PC-3 (cell line): ENCODE measurements around the gene AXIN2. TPM values are rescaled to one million over a fixed set of nuclear protein-coding genes. Genes with fewer than 3 reads are reported as not detected.

Experiments used
- ATAC-seq: fragments of 200-7000 bp; cut with Tn5 transposase; 2 replicates; pipeline ENCODE4 v1.9.1; 2020; ENCODE audit warnings: mild to moderate bottlenecking, moderate library complexity
- BruUV-seq: library from RNA; stranded (reverse); fragments of 400-500 nt; replicated peaks from 2 replicates; lab custom pipeline; 2021; lab: Mats Ljungman, UMichigan
- CTCF ChIA-PET: fragments of 300-600 bp; sonication (Branson Sonifier 250); formaldehyde crosslinking; loops from one replicate; lab custom pipeline; 2022; ENCODE audit warnings: antibody characterized with exemption; lab: Charles Lee
- POLR2A ChIA-PET: fragments of 300-600 bp; sonication (Branson Sonifier 250); formaldehyde crosslinking; loops from one replicate; lab custom pipeline; 2022; ENCODE audit warnings: antibody characterized with exemption; ENCODE audit not compliant: unreplicated experiment; lab: Charles Lee
- DNase-seq: peaks from one replicate; pipeline ENCODE4 v3.0.0-alpha.2; 2015
- H2AFZ ChIP-seq: fragments of 300-600 bp; sonication (generic); 2 replicates; pipeline ENCODE4 v1.6.0; 2016; ENCODE audit warnings: antibody characterized with exemption, low read length
- H3F3A ChIP-seq: fragments of 300-600 bp; sonication (generic); one replicate; pipeline ENCODE4 v1.6.0; 2017; ENCODE audit warnings: antibody characterized with exemption, low read length, control low read depth, mild to moderate bottlenecking; ENCODE audit not compliant: unreplicated experiment
- H3K27ac ChIP-seq: fragments of 300-600 bp; sonication (generic); 2 replicates; pipeline ENCODE4 v1.5.1; 2016; ENCODE audit warnings: mild to moderate bottlenecking, low read length
- H3K27me3 ChIP-seq: fragments of 300-600 bp; sonication (generic); 2 replicates; pipeline ENCODE4 v1.6.1; 2016; ENCODE audit warnings: low read length, mixed read lengths
- H3K36me3 ChIP-seq: fragments of 300-600 bp; sonication (generic); 2 replicates; pipeline ENCODE4 v1.6.1; 2016; ENCODE audit warnings: low read depth, mixed run types, low read length, mixed read lengths
- H3K4me1 ChIP-seq: fragments of 300-600 bp; sonication (generic); 2 replicates; pipeline ENCODE4 v1.5.1; 2016; ENCODE audit warnings: low read length; ENCODE audit not compliant: insufficient read depth
- H3K4me2 ChIP-seq: fragments of 300-600 bp; sonication (generic); 2 replicates; pipeline ENCODE4 v1.6.0; 2016; ENCODE audit warnings: low read length
- H3K4me3 ChIP-seq: fragments of 300-600 bp; sonication (generic); 2 replicates; pipeline ENCODE4 v1.5.1; 2016; ENCODE audit warnings: mild to moderate bottlenecking, low read length, mixed read lengths
- H3K79me2 ChIP-seq: fragments of 300-600 bp; sonication (generic); 2 replicates; pipeline ENCODE4 v1.6.1; 2017; ENCODE audit warnings: low read length, mixed read lengths
- H3K9ac ChIP-seq: fragments of 300-600 bp; sonication (generic); 2 replicates; pipeline ENCODE4 v1.6.0; 2016; ENCODE audit warnings: mild to moderate bottlenecking, low read length
- H3K9me2 ChIP-seq: fragments of 300-600 bp; sonication (generic); replicated peaks from 2 replicates; pipeline ENCODE4 v1.6.1; 2016; ENCODE audit warnings: mixed run types, low read length, mixed read lengths
- H3K9me3 ChIP-seq: fragments of 300-600 bp; sonication (generic); 2 replicates; pipeline ENCODE4 v1.6.1; 2016; ENCODE audit warnings: low read length, mixed read lengths
- H4K20me1 ChIP-seq: fragments of 300-600 bp; sonication (generic); 2 replicates; pipeline ENCODE4 v1.6.1; 2016; ENCODE audit warnings: low read length, mixed read lengths
- CTCF ChIP-seq: fragments of 300-600 bp; sonication (generic); conservative IDR thresholded peaks from 2 replicates; pipeline ENCODE4 v1.5.1; 2017; ENCODE audit warnings: antibody characterized with exemption, low read depth, mild to moderate bottlenecking, low read length
- EZH2 ChIP-seq: fragments of 300-600 bp; sonication (generic); IDR thresholded peaks from one replicate; pipeline ENCODE4 v1.6.1; 2017; ENCODE audit warnings: antibody characterized with exemption, mild to moderate bottlenecking, low read length; ENCODE audit not compliant: unreplicated experiment
- EZH2phosphoT487 ChIP-seq: fragments of 300-600 bp; sonication (generic); IDR thresholded peaks from 2 replicates; pipeline ENCODE4 v1.6.1; 2018; ENCODE audit warnings: mild to moderate bottlenecking, antibody characterized with exemption, low read length, borderline replicate concordance
- intact Hi-C: fragments of 100-400 bp; cut with micrococcal nuclease; formaldehyde crosslinking; loops from 2 replicates; pipeline ENCODE4 v1.9.0; 2023
- total RNA-seq: library from RNA; depleted of rRNA; stranded (reverse); fragments of >200 nt; gene quantifications from 2 replicates; pipeline ENCODE4 v1.2.3, GENCODE V29; 2014

The AXIN2 gene
- total RNA-seq, 1 experiment from 2014 or later: 2.0 TPM

GRCh38 chr17:65609286-65609685, 47.8 kb upstream of the AXIN2 start:
- no TSS peak for BruUV-seq
- CTCF ChIA-PET: no interaction called here
- H3K36me3 ChIP-seq: no peaks in the 10 kb centered on the region

GRCh38 chr17:65604070-65604469, 42.6 kb upstream of the AXIN2 start:
- DNase-seq (peak; percentile 68), ATAC-seq (peak; percentile 93)
- no peaks in the 10 kb centered on the region for H3K79me2 ChIP-seq
- H4K20me1 ChIP-seq: no peaks in the 10 kb centered on the region
- H3K9me3 ChIP-seq: no peaks in the 10 kb centered on the region
- H3K9ac ChIP-seq: no peak overlapping the region
- ChIA-PET POLR2A (no interaction called here), CTCF (no interaction called here)
- intact Hi-C loops: no loop called here
- no peak overlapping the region for H3K27ac ChIP-seq
- H3K4me3 ChIP-seq: no peak overlapping the region
- H3K27me3 ChIP-seq: no peaks in the 10 kb centered on the region
- no peaks in the 10 kb centered on the region for H3F3A ChIP-seq
- H3K4me2 ChIP-seq: no peak overlapping the region
- H3K9me2 ChIP-seq: no peaks in the 10 kb centered on the region; the same call in 1 of the 2 replicates
- H2AFZ ChIP-seq: 0 out of 2 replicates have a peak overlapping the region, but pooled peaks have one; percentile 10
- BruUV-seq: no TSS peak
- H3K36me3 ChIP-seq: no peaks in the 10 kb centered on the region
- no peak for TF ChIP-seq CTCF
- TF ChIP-seq EZH2phosphoT487: no peak
- TF ChIP-seq EZH2: no peak
- peaks cover 11% of the 10 kb centered on the region for H3K4me1 ChIP-seq

More at GRCh38 chr17:65609286-65609685, 47.8 kb upstream of the AXIN2 start:
- no peak for TF ChIP-seq EZH2phosphoT487
- TF ChIP-seq EZH2: no peak
- no peak for TF ChIP-seq CTCF
- peaks cover 2% of the 10 kb centered on the region for H3K4me1 ChIP-seq
- H3K79me2 ChIP-seq: no peaks in the 10 kb centered on the region
- no peaks in the 10 kb centered on the region for H3K9me2 ChIP-seq
- no peaks in the 10 kb centered on the region for H4K20me1 ChIP-seq
- H3K27ac ChIP-seq: no peak overlapping the region
- no peak overlapping the region for H3K4me2 ChIP-seq
- DNase-seq (no peak), ATAC-seq (no peak)
- POLR2A ChIA-PET: no interaction called here
- no peak overlapping the region for H3K4me3 ChIP-seq
- no peak overlapping the region for H2AFZ ChIP-seq
- intact Hi-C loops: no loop called here
- no peaks in the 10 kb centered on the region for H3F3A ChIP-seq
- H3K27me3 ChIP-seq: no peaks in the 10 kb centered on the region
- H3K9me3 ChIP-seq: no peaks in the 10 kb centered on the region
- no peak overlapping the region for H3K9ac ChIP-seq

GRCh38 chr17:65601881-65602280, 40.4 kb upstream of the AXIN2 start:
- Histone ChIP-seq H3K4me3 (no peak overlapping the region), H3K9me2 (no peaks in the 10 kb centered on the region; the same call in 1 of the 2 replicates), H3K79me2 (no peaks in the 10 kb centered on the region), H3K27me3 (no peaks in the 10 kb centered on the region), H3K9ac (no peak overlapping the region), H4K20me1 (no peaks in the 10 kb centered on the region), H2AFZ (no peak overlapping the region), H3F3A (no peaks in the 10 kb centered on the region), H3K36me3 (no peaks in the 10 kb centered on the region), H3K9me3 (no peaks in the 10 kb centered on the region), H3K27ac (no peak overlapping the region), H3K4me2 (no peak overlapping the region), H3K4me1 (peaks cover 11% of the 10 kb centered on the region)
- ChIA-PET POLR2A (no interaction called here), CTCF (no interaction called here)
- intact Hi-C loops: no loop called here
- BruUV-seq: no TSS peak
- DNase-seq (no peak), ATAC-seq (no peak)
- TF ChIP-seq EZH2: no peak
- no peak for TF ChIP-seq CTCF
- no peak for TF ChIP-seq EZH2phosphoT487
